NCI-H226 (cell line): ENCODE measurements around the gene KDM3A.
A peak's percentile ranks its signal among the peaks of the same experiment; 100 is the strongest.
"Not testable (repeated sequence)": the region's sequence is repeated elsewhere in the genome, so short reads cannot be mapped to it uniquely, and the experiment has no call there.

ENCODE experiments used
- DNase-seq: peaks from one replicate; pipeline ENCODE4 v3.0.0-alpha.2; 2015

Gene KDM3A

GRCh38 chr2:86484385-86484784, 43.2 kb downstream of the KDM3A start:
- DNase-seq: no peak

- DNase-seq: no peak
Observed at GRCh38 chr2:86485103-86485502, 43.9 kb downstream of the KDM3A start.

GRCh38 chr2:86485802-86486201, 44.6 kb downstream of the KDM3A start:
- DNase-seq: no peak

- DNase-seq: no peak
Observed at GRCh38 chr2:86487062-86487461, 45.9 kb downstream of the KDM3A start.

GRCh38 chr2:86488561-86489250, 47.5 kb downstream of the KDM3A start:
- no peak for DNase-seq

GRCh38 chr2:86489542-86489941, 48.4 kb downstream of the KDM3A start:
- no peak for DNase-seq

- no peak for DNase-seq
Observed at GRCh38 chr2:86490245-86490644, 49.1 kb downstream of the KDM3A start.

GRCh38 chr2:86491088-86491487, 49.9 kb downstream of the KDM3A start:
- peak; percentile 46 for DNase-seq

GRCh38 chr2:86492048-86492453, 50.9 kb downstream of the KDM3A start:
- DNase-seq: no peak

- not testable (repeated sequence) for DNase-seq
Observed at GRCh38 chr2:86496391-86496790, 55.2 kb downstream of the KDM3A start.

- DNase-seq: peak; percentile 26
Observed at GRCh38 chr2:86498468-86499260, 57.5 kb downstream of the KDM3A start.

GRCh38 chr2:86499326-86499725, 58.2 kb downstream of the KDM3A start:
- DNase-seq: no peak

GRCh38 chr2:86500325-86501083, 59.3 kb downstream of the KDM3A start:
- DNase-seq: no peak

- no peak for DNase-seq
Observed at GRCh38 chr2:86507600-86507999, 66.4 kb downstream of the KDM3A start.

GRCh38 chr2:86510436-86510933, 69.3 kb downstream of the KDM3A start:
- DNase-seq: no peak

- no peak for DNase-seq
Observed at GRCh38 chr2:86512034-86512433, 70.9 kb downstream of the KDM3A start.

GRCh38 chr2:86512892-86513291, 71.7 kb downstream of the KDM3A start:
- DNase-seq: no peak

- no peak for DNase-seq
Observed at GRCh38 chr2:86513948-86514660, 72.9 kb downstream of the KDM3A start.

GRCh38 chr2:86518481-86518880, 77.3 kb downstream of the KDM3A start:
- DNase-seq: no peak

- DNase-seq: no peak
Observed at GRCh38 chr2:86519349-86519748, 78.2 kb downstream of the KDM3A start.

GRCh38 chr2:86520153-86520552, 79.0 kb downstream of the KDM3A start:
- no peak for DNase-seq

- DNase-seq: no peak
Observed at GRCh38 chr2:86521922-86522321, 80.8 kb downstream of the KDM3A start.

GRCh38 chr2:86522711-86523110, 81.5 kb downstream of the KDM3A start:
- no peak for DNase-seq
